ENCODE results near the gene AGAP1. TPM values are rescaled to one million over a fixed set of nuclear protein-coding genes. Genes with fewer than 3 reads are reported as not detected.

AGAP1 gene
- total RNA-seq, 4 donors from 2014 or later: 13.7 to 18.5 (median 17.1) TPM

DNA sequence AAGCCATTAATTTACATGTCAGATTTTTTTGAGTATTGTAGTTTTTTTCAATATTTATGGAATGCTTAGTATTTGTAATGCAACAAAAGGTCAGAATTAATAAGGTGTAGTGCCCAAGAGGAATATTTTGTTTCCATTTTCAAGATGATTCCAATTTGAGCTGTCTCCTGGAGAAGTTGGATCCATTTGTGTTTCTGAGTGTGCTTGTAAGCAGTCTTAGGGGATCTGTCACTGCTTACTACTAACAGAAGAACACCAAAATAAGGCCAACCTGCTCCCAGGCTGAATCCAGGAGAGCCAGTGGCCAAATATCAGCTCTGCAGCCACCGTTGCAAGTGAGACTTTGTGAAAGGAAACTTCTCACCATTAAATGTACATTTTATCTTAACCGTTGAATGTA lies 129.9 kb downstream of the AGAP1 start:
- no peak overlapping the region for H3K4me3 ChIP-seq (ENCODE audit: low read depth, poor library complexity, severe bottlenecking)
- TF ChIP-seq POLR2A (IDR thresholded peaks at IDR 0.05): no peak
- TF ChIP-seq, protein P1, sequence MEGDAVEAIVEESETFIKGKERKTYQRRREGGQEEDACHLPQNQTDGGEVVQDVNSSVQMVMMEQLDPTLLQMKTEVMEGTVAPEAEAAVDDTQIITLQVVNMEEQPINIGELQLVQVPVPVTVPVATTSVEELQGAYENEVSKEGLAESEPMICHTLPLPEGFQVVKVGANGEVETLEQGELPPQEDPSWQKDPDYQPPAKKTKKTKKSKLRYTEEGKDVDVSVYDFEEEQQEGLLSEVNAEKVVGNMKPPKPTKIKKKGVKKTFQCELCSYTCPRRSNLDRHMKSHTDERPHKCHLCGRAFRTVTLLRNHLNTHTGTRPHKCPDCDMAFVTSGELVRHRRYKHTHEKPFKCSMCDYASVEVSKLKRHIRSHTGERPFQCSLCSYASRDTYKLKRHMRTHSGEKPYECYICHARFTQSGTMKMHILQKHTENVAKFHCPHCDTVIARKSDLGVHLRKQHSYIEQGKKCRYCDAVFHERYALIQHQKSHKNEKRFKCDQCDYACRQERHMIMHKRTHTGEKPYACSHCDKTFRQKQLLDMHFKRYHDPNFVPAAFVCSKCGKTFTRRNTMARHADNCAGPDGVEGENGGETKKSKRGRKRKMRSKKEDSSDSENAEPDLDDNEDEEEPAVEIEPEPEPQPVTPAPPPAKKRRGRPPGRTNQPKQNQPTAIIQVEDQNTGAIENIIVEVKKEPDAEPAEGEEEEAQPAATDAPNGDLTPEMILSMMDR (IDR thresholded peaks at IDR 0.05): no peak
- 86 to 94% methylated on average over 2 of the region's 2 CpGs for WGBS, 2 donors
- DNase-seq (ENCODE audit: low spot score in 2 of 2): no peak
- intact Hi-C loops (cut with DNase I; ENCODE audit: low total_unique reads): no loop called here

DNA sequence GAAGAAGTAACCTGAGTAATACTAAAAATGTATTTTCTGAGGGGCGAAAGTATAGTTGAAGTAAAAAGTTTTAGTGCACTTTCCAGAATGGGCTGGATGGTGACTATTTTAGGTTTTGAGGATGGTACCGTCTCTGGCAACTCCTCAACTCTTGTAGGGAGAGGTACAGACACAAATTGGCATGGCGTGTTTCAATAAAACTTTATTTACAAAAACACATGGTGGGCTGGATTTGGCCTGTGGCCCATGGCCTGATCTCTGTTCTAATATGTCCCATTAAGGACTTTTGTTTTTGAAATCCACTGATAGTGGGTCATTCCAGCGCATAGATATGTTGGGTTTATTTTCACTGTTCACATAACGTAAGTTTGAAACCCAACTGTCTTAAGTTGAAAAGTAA lies 132.8 kb downstream of the AGAP1 start:
- no peak overlapping the region for H3K4me3 ChIP-seq (ENCODE audit: low read depth, poor library complexity, severe bottlenecking)
- 97% methylated on average over 5 of the region's 5 CpGs for WGBS, 2 donors
- intact Hi-C loops (cut with DNase I; ENCODE audit: low total_unique reads): no loop called here
- no peak for DNase-seq (ENCODE audit: low spot score in 2 of 2)
- TF ChIP-seq POLR2A (IDR thresholded peaks at IDR 0.05): no peak
- TF ChIP-seq, protein P1 (IDR thresholded peaks at IDR 0.05): no peak

DNA sequence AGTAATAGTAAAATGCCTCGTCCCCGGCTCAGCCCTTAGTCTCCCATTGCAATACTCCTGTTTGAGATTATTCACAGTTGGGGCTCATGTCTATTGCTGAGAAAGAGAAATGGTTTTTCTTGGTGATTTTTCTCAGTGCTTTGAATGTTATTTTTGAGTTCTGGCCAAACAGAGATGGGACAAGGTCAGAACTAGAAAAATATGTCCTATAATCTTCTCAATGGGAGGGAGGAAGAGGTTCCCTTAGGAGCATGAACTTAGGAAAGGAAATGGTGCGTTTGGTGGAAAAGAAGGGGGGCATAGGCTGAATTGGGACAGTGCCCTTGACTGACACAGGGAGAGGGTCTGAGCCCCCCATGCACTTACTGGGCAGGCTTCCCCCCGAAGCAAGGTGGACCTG lies 133.8 kb downstream of the AGAP1 start:
- WGBS, 2 donors: 82 to 84% methylated on average over 4 of the region's 4 CpGs
- intact Hi-C loops (cut with DNase I; ENCODE audit: low total_unique reads): no loop called here
- TF ChIP-seq POLR2A (IDR thresholded peaks at IDR 0.05): no peak
- TF ChIP-seq, protein P1 (IDR thresholded peaks at IDR 0.05): no peak
- DNase-seq (ENCODE audit: low spot score in 2 of 2): no peak
- no peak overlapping the region for H3K4me3 ChIP-seq (ENCODE audit: low read depth, poor library complexity, severe bottlenecking)

DNA sequence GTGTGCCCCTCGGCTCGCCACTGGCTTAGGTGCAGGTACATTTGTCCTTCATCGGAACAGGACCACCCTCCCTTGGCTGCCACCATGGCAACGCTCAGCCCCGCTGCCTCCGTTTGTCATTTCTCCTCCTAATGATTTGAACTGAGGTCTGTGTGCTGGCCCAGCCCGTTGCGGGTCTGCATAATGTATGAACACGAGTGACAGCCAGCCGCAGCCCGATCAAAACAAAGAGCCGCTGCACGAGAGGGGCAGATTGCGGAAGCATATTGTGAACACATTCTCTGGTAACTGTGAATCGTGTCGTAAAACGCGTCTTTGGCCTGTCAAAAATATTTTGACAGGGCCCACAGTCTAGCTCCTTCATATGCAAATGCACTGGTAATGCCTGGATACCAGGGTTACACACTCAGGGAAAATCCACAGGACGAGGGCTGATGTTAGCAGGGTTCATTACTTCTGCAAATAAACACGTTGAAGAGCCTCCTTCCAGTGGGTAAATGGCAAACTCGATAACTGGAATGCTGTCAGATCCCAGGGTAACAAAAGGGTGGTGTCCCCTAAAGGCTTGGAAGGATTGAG lies 137.0 kb downstream of the AGAP1 start:
- intact Hi-C loops (cut with DNase I; ENCODE audit: low total_unique reads): no loop called here
- TF ChIP-seq, protein P1 (IDR thresholded peaks at IDR 0.05): no peak
- TF ChIP-seq POLR2A (IDR thresholded peaks at IDR 0.05): no peak
- DNase-seq (ENCODE audit: low spot score in 2 of 2): no peak
- no peak overlapping the region for H3K4me3 ChIP-seq (ENCODE audit: low read depth, poor library complexity, severe bottlenecking)
- WGBS, 2 donors: 76 to 86% methylated on average over 21 of the region's 21 CpGs

DNA sequence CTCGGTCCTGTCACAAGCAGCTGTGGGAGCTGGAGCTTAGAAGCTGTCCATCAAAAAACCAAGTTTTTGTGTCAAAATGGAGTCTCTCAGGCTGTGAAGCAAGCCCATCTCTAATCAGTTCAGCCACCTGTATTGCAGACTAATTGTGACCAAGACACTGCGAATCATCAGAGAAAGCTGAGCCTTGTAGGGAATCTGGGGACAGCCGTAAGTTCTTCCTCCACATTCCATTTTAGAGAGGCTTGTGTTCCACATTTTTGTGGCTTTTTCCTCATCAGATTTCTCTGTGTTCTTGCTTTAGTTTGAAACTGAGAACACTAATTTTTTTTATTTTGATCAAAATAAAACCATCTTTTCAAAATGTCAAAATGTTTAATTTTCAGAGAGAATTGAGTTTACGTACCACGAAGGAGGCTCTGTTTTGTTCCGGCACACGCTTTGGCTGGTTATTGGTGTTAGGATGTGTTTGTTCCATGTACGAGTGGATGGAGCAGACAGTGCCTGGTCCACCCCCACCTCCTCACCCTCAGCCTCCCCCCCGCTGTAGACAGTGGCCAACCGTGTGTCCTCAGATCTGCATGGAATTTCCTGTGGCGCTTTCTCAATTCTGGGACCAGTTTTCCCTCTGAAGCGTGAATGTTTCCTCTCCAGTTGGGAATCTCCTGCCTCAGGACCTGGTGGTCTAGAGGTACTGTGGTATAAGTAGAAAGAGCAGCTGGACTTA lies 140.8 kb downstream of the AGAP1 start:
- no peak for DNase-seq (ENCODE audit: low spot score in 2 of 2)
- TF ChIP-seq POLR2A (IDR thresholded peaks at IDR 0.05): no peak
- TF ChIP-seq, protein P1 (IDR thresholded peaks at IDR 0.05): no peak
- H3K4me3 ChIP-seq (ENCODE audit: low read depth, poor library complexity, severe bottlenecking): no peak overlapping the region
- WGBS, 2 donors: 62 to 70% methylated on average over 12 of the region's 12 CpGs
- intact Hi-C loops (cut with DNase I; ENCODE audit: low total_unique reads): no loop called here
